ENCODE results near the gene CCDC24. TPM values are rescaled to one million over a fixed set of nuclear protein-coding genes. Genes with fewer than 3 reads are reported as not detected.

The CCDC24 gene
- total RNA-seq, 4 donors from 2014 or later = 0.73 to 2.9 (median 1.2) TPM

- Histone ChIP-seq H3K4me1 (peaks cover 34 to 47% of the 10 kb centered on the region in 2 donors), H3K36me3 (peaks cover 0 to 20% of the 10 kb centered on the region in 2 donors), H3K27me3 (no peaks in the 10 kb centered on the region), H3K9me3 (no peaks in the 10 kb centered on the region), H3K4me3 (peak overlapping the region in 1 of 4 donors; percentile 65), H3K27ac (peak overlapping the region in 1 of 4 donors; percentile 79)
- TF ChIP-seq CTCF (IDR thresholded peaks at IDR 0.05 in 4 of 5, conservative IDR thresholded peaks at IDR 0.05 in 1 of 5) = no peak
- intact Hi-C loops (cut with DNase I; ENCODE audit: low total_unique reads) (loop anchor here (10.0 kb wide), 1 partner anchor 377 kb away; the partner anchor contains the start of gene ERI3), in situ Hi-C loops (cut with MboI; ENCODE audit: low sequenced_read_pairs in 4 of 4) (no loop called here)
- ATAC-seq = no peak
- DNase-seq = no peak
These were observed 13.2 kb upstream of the CCDC24 start for GRCh38 chr1:43978264-43978550.

GRCh38 chr1:43978551-43979260 is 12.7 kb upstream of the CCDC24 start, which contains the start of gene B4GALT2:
Gene B4GALT2, plus strand, starts transcription at chr1:43979210. Its CDS starts 1,951 bp downstream, at chr1:43981161.
- H3K9me3 ChIP-seq = no peaks in the 10 kb centered on the region
- in situ Hi-C loops (cut with MboI; ENCODE audit: low sequenced_read_pairs in 4 of 4) (no loop called here), intact Hi-C loops (cut with DNase I; ENCODE audit: low total_unique reads) (loop anchor here (10.0 kb wide), 1 partner anchor 376 kb away; the partner anchor contains the start of gene ERI3)
- no peak for DNase-seq
- no peaks in the 10 kb centered on the region for H3K27me3 ChIP-seq
- peak within 1 kb of the TSS; percentile 63 to 92 (median 68) for H3K4me3 ChIP-seq
- H3K36me3 ChIP-seq = peaks cover 0 to 20% of the 10 kb centered on the region in 2 donors
- TF ChIP-seq CTCF (IDR thresholded peaks at IDR 0.05 in 4 of 5, conservative IDR thresholded peaks at IDR 0.05 in 1 of 5) (no peak), POLR2A (IDR thresholded peaks at IDR 0.05) (peak in 1 of 2 donors; percentile 7)
- H3K4me1 ChIP-seq = peaks cover 30 to 42% of the 10 kb centered on the region in 2 donors
- ATAC-seq = peak; percentile 7 to 21
- peak within 1 kb of the TSS; percentile 64 to 79 (median 72) for H3K27ac ChIP-seq

- peaks cover 0 to 23% of the 10 kb centered on the region in 2 donors for H3K36me3 ChIP-seq
- ATAC-seq (no peak), DNase-seq (no peak)
- peak overlapping the region; percentile 60 to 70 (median 64) for H3K27ac ChIP-seq
- H3K4me1 ChIP-seq = peaks cover 25 to 38% of the 10 kb centered on the region in 2 donors
- H3K4me3 ChIP-seq = peak overlapping the region; percentile 63 to 92 (median 68)
- H3K9me3 ChIP-seq = no peaks in the 10 kb centered on the region
- intact Hi-C loops (cut with DNase I; ENCODE audit: low total_unique reads) (loop anchor here (10.0 kb wide), 1 partner anchor 376 kb away; the partner anchor contains the start of gene ERI3), in situ Hi-C loops (cut with MboI; ENCODE audit: low sequenced_read_pairs in 4 of 4) (no loop called here)
- H3K27me3 ChIP-seq = no peaks in the 10 kb centered on the region
- TF ChIP-seq CTCF (IDR thresholded peaks at IDR 0.05 in 4 of 5, conservative IDR thresholded peaks at IDR 0.05 in 1 of 5) (no peak), POLR2A (IDR thresholded peaks at IDR 0.05) (no peak)
These were observed 12.2 kb upstream of the CCDC24 start for GRCh38 chr1:43979261-43979527.

- peak in 1 of 2 donors; percentile 21 for ATAC-seq
- peak in 1 of 2 donors; percentile 19 for DNase-seq
- TF ChIP-seq POLR2A (IDR thresholded peaks at IDR 0.05) (no peak), CTCF (IDR thresholded peaks at IDR 0.05 in 4 of 5, conservative IDR thresholded peaks at IDR 0.05 in 1 of 5) (no peak)
- H3K27me3 ChIP-seq = no peaks in the 10 kb centered on the region
- H3K9me3 ChIP-seq = no peaks in the 10 kb centered on the region
- intact Hi-C loops (cut with DNase I; ENCODE audit: low total_unique reads) = loop anchor here (1.0 to 10.0 kb wide), 2 partner anchors 12 to 375 kb away; partner anchors contain the start of genes CCDC24 and ERI3
- H3K4me1 ChIP-seq = peaks cover 25 to 36% of the 10 kb centered on the region in 2 donors
- peak overlapping the region; percentile 60 to 70 (median 64) for H3K27ac ChIP-seq
- in situ Hi-C loops (cut with MboI; ENCODE audit: low sequenced_read_pairs in 4 of 4) = no loop called here
- peak overlapping the region; percentile 63 to 92 (median 68) for H3K4me3 ChIP-seq
- H3K36me3 ChIP-seq = peaks cover 0 to 28% of the 10 kb centered on the region in 2 donors
These were observed 11.7 kb upstream of the CCDC24 start for GRCh38 chr1:43979528-43980254.

Measured in gastrocnemius medialis (tissue), 4 donors.